Stimulated activated CD4-positive, alpha-beta T cell treated with anti-CD3 and anti-CD28 coated beads, Interleukin-4, amount 100 ng/mL, for 48 hours (primary cell): ENCODE data around the gene ANKS1B.
"Not testable (repeated sequence)": the region's sequence is repeated elsewhere in the genome, so short reads cannot be mapped to it uniquely, and the experiment has no call there.

ENCODE experiments used
- DNase-seq, 2 donors: peaks; one replicate each; pipeline ENCODE4 v3.0.0-alpha.2; 2020; ENCODE audit warnings: low read depth in 2 of 2

Gene ANKS1B

GRCh38 chr12:99278899-99279298 lies 705.8 kb downstream of the ANKS1B start:
- DNase-seq = no peak

DNA sequence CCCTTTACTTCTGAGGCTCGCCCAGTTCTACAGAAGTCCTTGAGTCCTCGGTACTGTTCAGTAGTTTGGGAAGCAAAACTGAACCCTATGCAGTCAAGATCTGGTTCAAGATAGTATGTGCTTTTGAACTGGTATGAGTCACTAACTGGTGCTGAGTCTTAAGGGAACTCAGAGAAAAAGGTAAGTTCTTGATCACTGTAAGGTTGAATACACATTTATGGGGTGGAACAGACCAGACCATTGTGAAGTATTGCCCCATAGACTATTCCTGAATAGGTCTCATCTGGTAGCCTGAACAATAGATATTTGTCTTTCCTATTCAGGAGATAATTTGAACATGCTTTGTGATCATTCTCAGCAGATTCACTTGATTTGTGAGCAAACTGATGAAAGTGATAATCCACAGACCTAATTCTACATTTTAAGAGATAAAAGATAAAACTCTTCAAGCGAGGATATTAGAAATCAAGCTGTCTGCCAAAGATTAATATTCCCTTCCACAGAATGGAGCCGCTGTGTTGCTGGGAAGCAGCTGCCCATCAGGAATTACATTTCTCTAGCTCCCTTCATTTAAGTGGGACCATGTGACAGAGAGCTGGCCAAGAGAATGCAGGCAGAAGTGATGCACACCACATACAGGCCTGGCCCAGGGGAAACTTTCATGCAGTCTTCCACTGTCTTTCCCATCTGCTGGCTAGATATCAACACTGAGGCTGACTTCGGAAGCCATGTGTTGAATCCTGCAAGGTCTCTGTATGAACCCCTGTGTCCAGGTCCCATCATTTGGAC lies 707.0 kb downstream of the ANKS1B start:
- DNase-seq = no peak

DNA sequence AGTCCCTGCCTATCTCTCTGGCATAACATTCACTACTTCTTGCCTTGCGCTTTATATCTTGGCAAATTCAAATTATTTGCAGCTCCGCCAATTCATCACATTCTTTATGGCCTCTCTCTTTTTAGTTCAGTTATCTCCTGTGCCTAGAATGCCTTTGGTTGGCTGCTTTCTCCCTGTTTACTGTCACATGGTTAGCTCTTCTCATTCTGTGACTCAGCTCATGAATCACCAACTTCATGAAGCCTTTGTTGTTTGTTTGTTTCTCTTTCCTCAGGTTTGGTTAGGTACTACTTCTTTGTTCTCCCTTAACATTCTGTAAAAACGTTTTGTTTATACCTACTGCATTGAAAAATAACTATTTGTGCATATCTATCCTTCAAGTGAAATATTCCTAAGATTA lies 713.7 kb downstream of the ANKS1B start:
- DNase-seq = no peak

GRCh38 chr12:99267038-99267437 lies 717.7 kb downstream of the ANKS1B start:
- no peak for DNase-seq

DNA sequence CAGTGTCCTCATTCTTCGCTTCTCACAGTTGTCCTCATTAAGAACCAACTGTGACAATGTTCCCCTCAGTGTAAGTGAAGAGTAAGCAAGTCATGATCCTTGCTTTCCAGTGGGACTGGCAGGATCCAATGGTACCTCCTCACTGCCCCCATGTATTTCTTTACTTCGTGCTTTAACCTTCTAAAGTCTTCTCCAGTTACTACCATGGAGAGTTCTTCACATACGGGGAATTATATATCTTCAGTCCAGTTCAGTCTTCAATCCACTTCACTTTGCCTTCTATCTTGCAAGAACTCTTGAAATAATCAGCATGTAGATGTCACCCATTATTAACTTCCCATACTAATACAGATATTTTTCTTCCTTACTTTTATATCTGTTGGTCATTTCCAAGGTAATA lies 719.1 kb downstream of the ANKS1B start:
- DNase-seq = no peak

DNA sequence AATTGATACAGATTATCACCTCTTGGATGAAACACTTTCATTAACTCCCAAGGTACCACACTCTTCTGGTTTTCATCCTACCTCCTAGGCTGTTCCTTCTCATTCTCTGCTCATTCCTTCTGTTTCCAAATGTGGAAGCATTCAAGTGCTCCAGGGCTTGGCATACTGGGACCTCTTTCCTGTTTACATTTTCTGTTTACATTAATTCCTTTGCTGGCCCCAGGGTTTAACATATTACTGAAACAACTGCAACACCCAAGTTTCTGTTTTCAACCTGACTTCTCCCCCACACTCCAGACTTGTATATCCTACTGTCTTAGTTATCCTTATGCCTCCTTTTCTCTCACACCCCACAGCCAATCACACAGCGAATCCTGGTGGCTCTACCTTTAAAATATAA lies 723.5 kb downstream of the ANKS1B start:
- no peak for DNase-seq

DNA sequence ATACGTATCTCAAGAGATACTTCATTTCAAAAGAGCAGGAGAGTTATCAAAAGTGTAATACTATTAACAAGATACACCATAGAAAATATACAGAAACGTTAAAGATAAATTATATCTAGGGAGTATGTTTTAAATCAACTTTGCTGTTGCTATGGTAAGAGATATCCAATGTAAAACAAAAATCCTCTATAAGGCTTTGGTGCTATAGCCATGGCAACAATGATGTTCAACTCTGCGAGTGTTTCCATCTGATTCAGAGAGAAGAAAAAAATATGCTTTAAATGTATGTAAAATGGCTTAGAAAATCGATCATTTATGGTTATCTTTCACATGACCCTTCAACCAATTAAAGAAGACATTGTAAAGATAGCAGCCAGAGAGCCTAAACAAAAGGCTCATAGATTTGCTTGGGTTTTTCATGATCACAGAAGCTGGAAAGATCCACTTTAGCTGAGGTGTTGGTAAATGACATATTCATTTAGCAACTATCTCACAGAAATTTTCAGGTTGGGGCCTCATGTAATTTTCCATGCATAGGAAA lies 724.2 kb downstream of the ANKS1B start:
- DNase-seq = no peak

- DNase-seq = no peak
Measured at GRCh38 chr12:99259040-99259934, 725.4 kb downstream of the ANKS1B start.

DNA sequence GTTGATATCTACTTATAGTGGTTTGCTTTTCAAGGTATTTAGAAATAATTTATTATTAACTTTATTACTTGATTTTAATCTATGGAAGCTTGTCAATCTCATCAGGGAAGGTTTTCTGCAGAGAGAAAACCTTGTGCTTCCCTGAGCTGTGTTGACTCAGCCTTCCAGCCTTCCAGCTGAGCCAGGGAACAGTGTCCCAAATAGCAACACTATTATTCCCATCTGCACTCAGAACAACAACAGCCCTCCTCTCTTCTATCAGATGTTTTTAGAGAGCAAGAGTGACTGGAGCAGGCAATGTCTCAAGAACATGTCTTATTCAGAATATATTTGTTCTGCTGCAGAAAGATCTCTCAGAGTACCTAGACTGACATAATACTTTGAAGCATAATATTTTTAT lies 727.1 kb downstream of the ANKS1B start:
- DNase-seq = no peak

- DNase-seq = no peak
Measured at GRCh38 chr12:99253068-99253467, 731.7 kb downstream of the ANKS1B start.

GRCh38 chr12:99250091-99250490 lies 734.6 kb downstream of the ANKS1B start:
- no peak for DNase-seq

DNA sequence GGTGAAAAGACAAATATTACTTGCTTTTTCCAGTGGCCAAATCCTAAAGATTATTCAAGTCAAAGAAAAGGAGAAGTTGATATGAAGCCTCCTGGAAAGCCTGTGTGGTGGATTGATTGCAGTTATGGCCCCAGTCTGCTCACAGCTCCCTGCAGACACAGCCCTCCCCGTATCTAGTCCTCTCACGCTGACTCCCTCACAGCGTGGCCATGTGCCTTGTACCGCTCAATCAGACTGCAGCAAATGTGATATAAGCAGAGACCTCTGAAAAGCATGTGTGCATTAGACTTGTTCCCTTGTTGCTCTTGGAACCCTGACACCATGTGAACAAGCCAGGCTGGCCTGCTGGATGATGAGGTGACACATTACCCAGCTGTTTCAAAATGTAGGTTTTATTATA lies 735.2 kb downstream of the ANKS1B start:
- DNase-seq = no peak

DNA sequence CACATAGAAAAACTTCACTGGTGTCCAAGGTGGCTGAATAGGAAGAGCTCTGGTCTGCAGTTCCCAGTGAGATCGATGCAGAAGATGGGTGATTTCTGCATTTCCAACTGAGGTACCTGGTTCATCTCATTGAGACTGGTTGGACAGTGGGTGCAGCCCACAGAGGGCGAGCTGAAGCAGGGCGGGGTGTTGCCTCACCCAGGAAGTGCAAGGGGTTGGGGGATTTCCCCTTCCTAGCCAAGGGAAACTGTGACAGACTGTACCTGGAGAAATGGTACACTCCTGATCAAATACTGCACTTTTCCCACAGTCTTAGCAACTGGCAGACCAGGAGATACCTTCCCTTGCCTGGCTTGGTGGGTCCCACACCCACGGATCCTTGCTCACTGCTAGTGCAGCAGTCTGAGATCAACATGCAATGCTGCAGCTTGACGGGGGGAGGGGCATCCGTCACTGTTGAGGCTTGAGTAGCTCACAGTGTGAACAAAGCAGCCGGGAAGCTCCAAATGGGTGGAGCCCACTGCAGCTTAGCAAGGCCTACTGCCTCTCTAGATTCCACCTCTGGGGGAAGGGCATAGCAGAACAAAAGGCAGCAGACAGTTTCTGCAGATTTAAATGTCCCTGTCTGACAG lies 746.7 kb downstream of the ANKS1B start:
- DNase-seq = not testable (repeated sequence)

- no peak for DNase-seq
Measured at GRCh38 chr12:99235381-99235780, 749.4 kb downstream of the ANKS1B start.

- no peak for DNase-seq
Measured at GRCh38 chr12:99234702-99235101, 750.0 kb downstream of the ANKS1B start.

DNA sequence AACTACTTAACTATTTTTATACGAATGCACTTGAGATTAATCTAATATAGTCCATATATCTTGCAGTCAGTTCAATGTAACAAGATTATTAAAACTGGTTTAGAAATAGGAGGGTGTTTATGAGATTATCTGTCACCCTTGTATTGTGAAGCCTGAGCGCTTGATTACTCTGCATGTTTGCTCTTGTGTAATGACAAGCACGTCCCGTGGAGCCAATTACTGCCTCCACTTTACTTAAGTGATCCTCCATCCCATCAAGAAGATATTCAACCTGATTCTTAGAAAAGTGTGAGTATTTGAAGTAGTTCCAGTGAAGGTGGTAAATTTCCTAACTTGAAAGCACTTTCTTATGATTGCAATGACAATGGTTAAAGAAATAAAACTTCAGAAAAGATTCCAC lies 752.4 kb downstream of the ANKS1B start:
- no peak for DNase-seq

GRCh38 chr12:99231031-99231430 lies 753.7 kb downstream of the ANKS1B start:
- no peak for DNase-seq

DNA sequence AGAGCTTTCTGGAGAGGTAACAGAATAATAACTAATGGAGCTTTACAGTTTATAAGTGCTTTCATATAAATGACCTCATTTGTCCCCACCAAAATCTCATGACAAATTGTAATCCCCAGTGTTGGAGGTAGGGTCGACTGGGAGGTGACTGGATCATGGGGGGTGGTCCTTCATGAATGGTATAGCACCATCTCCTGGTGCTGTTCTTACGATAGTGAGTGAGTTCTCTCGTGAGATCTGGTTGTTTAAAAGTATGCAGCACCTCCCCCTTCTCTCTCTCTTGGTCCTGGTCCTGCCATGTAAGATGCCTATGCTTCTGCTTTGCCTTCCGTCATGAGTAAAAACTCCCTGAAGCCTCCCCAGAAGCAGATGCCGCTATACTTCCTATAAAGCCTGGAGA lies 760.5 kb downstream of the ANKS1B start:
- DNase-seq = no peak

DNA sequence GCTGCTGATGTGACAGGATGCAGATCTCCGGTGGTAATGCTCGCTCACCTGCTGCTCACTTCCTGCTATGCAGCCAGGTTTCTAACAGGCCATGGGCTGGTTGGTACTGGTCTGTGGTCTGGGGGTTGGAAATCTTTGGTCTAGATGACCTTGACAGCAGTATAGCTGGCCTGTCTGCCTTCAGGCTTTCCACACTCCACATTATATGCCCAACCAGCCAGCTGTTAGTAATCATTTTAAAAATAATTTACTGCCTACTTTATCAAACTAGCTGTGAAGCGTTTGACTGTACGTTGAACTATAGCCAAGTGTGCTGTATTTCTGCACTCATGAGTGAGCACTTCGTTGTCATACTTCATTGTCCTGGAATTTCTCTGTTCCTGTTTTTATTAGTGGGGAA lies 761.2 kb downstream of the ANKS1B start:
- DNase-seq = no peak

- DNase-seq = no peak
Measured at GRCh38 chr12:99213047-99213446, 771.7 kb downstream of the ANKS1B start.

DNA sequence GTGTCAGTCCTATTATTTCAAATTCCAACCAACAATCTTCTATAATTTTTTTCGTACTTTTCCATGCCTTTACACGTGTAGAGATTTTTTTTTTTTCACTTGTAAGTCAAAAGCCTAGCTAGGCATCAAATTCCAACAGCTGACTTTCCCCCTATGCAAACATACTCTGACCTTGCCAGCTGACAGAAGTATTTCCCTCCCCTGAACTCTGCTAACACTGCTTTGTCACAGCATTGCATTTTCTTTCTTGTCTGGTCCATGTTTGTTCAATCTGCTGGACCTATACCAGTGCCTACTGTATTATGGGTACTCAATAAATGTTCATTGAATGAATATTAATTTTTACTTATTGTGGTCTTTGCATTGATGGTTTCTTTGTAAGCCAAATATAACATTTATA lies 772.5 kb downstream of the ANKS1B start:
- DNase-seq = no peak

DNA sequence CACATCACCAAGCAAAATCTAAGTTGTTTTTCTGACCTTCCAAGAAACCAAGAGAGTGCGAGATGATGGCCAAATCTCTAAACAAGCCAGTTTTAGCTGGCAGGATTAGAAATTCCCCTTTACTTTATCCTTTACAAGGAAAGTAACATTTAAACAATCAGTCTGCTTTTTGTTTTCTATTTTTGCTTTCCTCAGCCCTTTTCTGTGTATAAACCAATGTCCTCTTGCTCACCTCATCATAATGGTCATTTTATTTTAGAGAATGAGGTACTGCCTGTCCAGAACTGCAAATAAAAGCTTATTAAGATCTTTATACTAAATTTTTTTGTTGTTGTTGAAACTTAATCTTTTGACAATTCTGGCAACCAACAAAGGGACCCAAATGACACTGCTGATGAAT lies 779.6 kb downstream of the ANKS1B start:
- no peak for DNase-seq
